GM12875 (cell line): Measurements from ENCODE around the gene IFT27.
"Not testable (repeated sequence)": the region's sequence is repeated elsewhere in the genome, so short reads cannot be mapped to it uniquely, and the experiment has no call there.

Source experiments
- H3K4me3 ChIP-seq: one replicate; pipeline ENCODE4 v1.5.1; 2011; ENCODE audit warnings: low read depth, low read length, control low read depth
- CTCF ChIP-seq: IDR thresholded peaks from 2 replicates; pipeline ENCODE4 v1.5.1; 2011; ENCODE audit warnings: low read depth, mild to moderate bottlenecking, control low read depth, inconsistent platforms, low read length, moderate library complexity, borderline replicate concordance; ENCODE audit not compliant: insufficient read depth

IFT27 gene

GRCh38 chr22:36737776-36738175 lies 38.1 kb downstream of the IFT27 start:
- TF ChIP-seq CTCF: no peak
- no peak overlapping the region for H3K4me3 ChIP-seq

- no peak for TF ChIP-seq CTCF
- no peak overlapping the region for H3K4me3 ChIP-seq
These were observed 39.1 kb downstream of the IFT27 start for GRCh38 chr22:36736701-36737320.

- no peak overlapping the region for H3K4me3 ChIP-seq
- TF ChIP-seq CTCF: no peak
These were observed 41.5 kb downstream of the IFT27 start for GRCh38 chr22:36734171-36735058.

- TF ChIP-seq CTCF: no peak
- H3K4me3 ChIP-seq: no peak overlapping the region
These were observed 42.6 kb downstream of the IFT27 start for GRCh38 chr22:36733271-36733670.

- no peak overlapping the region for H3K4me3 ChIP-seq
- no peak for TF ChIP-seq CTCF
These were observed 43.3 kb downstream of the IFT27 start for GRCh38 chr22:36732609-36733008.

- H3K4me3 ChIP-seq: no peak overlapping the region
- no peak for TF ChIP-seq CTCF
These were observed 44.0 kb downstream of the IFT27 start for GRCh38 chr22:36731916-36732315.

- not testable (repeated sequence) for H3K4me3 ChIP-seq
These were observed 44.6 kb downstream of the IFT27 start for GRCh38 chr22:36731321-36731720.
